SKM-1 treated with dmso at 0.1 percent for 144 hours (cell line): ENCODE data around the gene OR7C2.

Experiments used
- DNase-seq: peaks from one replicate; lab custom pipeline; 2025; ENCODE audit not compliant: unreplicated experiment; lab: John Stamatoyannopoulos, UW

The OR7C2 gene

GRCh38 chr19:14978161-14978776 is 37.0 kb downstream of the OR7C2 start:
- no peak for DNase-seq

- DNase-seq, result no peak
Observed at GRCh38 chr19:14979476-14980255, 38.4 kb downstream of the OR7C2 start, which contains the start of gene SLC1A6. TSS of gene SLC1A6 (minus strand) at chr19:14979864. CDS start at chr19:14972910, 6,954 bp downstream.

- DNase-seq, result no peak
Observed at GRCh38 chr19:14985133-14985532, 43.8 kb downstream of the OR7C2 start.
